SU-DHL-6 (cell line): ENCODE results near the gene RIBC2.

Source experiments
- H2AFZ ChIP-seq: fragments of 200-600 bp; sonication (generic); 2 replicates; pipeline ENCODE4 v1.6.1; 2014; ENCODE audit warnings: low read depth, mild to moderate bottlenecking, moderate library complexity, mixed read lengths, antibody characterized with exemption, low read length; ENCODE audit not compliant: severe bottlenecking
- H3F3A ChIP-seq: fragments of 200-600 bp; shearing (Covaris generic); 2 replicates; pipeline ENCODE4 v1.6.0; 2016; ENCODE audit warnings: antibody characterized with exemption, mild to moderate bottlenecking; ENCODE audit not compliant: insufficient read depth
- H3K27ac ChIP-seq: fragments of 200-600 bp; sonication (generic); 2 replicates; pipeline ENCODE4 v1.5.1; 2016; ENCODE audit warnings: low read depth, mild to moderate bottlenecking, low read length, moderate library complexity, mixed read lengths
- H3K27me3 ChIP-seq: fragments of 200-600 bp; sonication (generic), shearing (Covaris generic); 2 replicates; pipeline ENCODE4 v1.6.0; 2014; ENCODE audit warnings: mild to moderate bottlenecking, low read length
- H3K36me3 ChIP-seq: fragments of 200-600 bp; sonication (generic); 2 replicates; pipeline ENCODE4 v1.6.1; 2014; ENCODE audit warnings: mild to moderate bottlenecking, low read length, mixed read lengths
- H3K4me2 ChIP-seq: fragments of 300-600, 200-600 bp; shearing (Covaris generic), sonication (generic); 2 replicates; pipeline ENCODE4 v1.6.0; 2014; ENCODE audit warnings: low read length, low read depth, mild to moderate bottlenecking; ENCODE audit not compliant: poor library complexity, severe bottlenecking
- H3K4me3 ChIP-seq: fragments of 200-600 bp; sonication (generic); 2 replicates; pipeline ENCODE4 v1.5.1; 2014; ENCODE audit warnings: antibody characterized with exemption, low read length, mild to moderate bottlenecking, mixed read lengths; ENCODE audit not compliant: insufficient read depth, poor library complexity, severe bottlenecking
- H3K79me2 ChIP-seq: fragments of 200-600 bp; sonication (generic); 2 replicates; pipeline ENCODE4 v1.6.1; 2014; ENCODE audit warnings: mild to moderate bottlenecking, low read length, moderate library complexity; ENCODE audit not compliant: insufficient read depth
- H3K9ac ChIP-seq: fragments of 200-600 bp; sonication (generic); 2 replicates; pipeline ENCODE4 v1.7.0; 2014; ENCODE audit warnings: mild to moderate bottlenecking, low read length
- H3K9me2 ChIP-seq: fragments of 200-600 bp; sonication (generic); replicated peaks from 2 replicates; pipeline ENCODE4 v1.6.1; 2014; ENCODE audit warnings: low read length; ENCODE audit not compliant: insufficient read depth
- H3K9me3 ChIP-seq: fragments of 200-600 bp; sonication (generic); 2 replicates; pipeline ENCODE4 v1.6.1; 2014; ENCODE audit warnings: low read length, mixed read lengths; ENCODE audit not compliant: insufficient read depth
- H4K20me1 ChIP-seq: fragments of 200-600 bp; sonication (generic); 2 replicates; pipeline ENCODE4 v1.6.1; 2014; ENCODE audit warnings: low read depth, mild to moderate bottlenecking, antibody characterized with exemption, low read length, moderate library complexity, mixed read lengths
- EZH2phosphoT487 ChIP-seq: fragments of 200-600 bp; sonication (generic), shearing (Covaris generic); conservative IDR thresholded peaks from 2 replicates; pipeline ENCODE4 v1.6.1; 2018; ENCODE audit warnings: mild to moderate bottlenecking, antibody characterized with exemption, low read length, moderate library complexity, mixed read lengths
- TF ChIP-seq, protein P1 (sequence below): fragments of 200-600 bp; sonication (generic); IDR thresholded peaks from one replicate; pipeline ENCODE4 v1.5.1; 2017; ENCODE audit warnings: antibody characterized with exemption, mild to moderate bottlenecking, low read length, moderate library complexity; ENCODE audit not compliant: insufficient read depth, poor library complexity, severe bottlenecking

RIBC2 gene

GRCh38 chr22:45450101-45450785 lies 36.8 kb downstream of the RIBC2 start:
- no peaks in the 10 kb centered on the region for H3F3A ChIP-seq
- H3K36me3 ChIP-seq, result no peaks in the 10 kb centered on the region
- no peak overlapping the region for H3K9ac ChIP-seq
- no peak overlapping the region for H3K27ac ChIP-seq
- TF ChIP-seq EZH2phosphoT487, result no peak
- TF ChIP-seq, protein P1, sequence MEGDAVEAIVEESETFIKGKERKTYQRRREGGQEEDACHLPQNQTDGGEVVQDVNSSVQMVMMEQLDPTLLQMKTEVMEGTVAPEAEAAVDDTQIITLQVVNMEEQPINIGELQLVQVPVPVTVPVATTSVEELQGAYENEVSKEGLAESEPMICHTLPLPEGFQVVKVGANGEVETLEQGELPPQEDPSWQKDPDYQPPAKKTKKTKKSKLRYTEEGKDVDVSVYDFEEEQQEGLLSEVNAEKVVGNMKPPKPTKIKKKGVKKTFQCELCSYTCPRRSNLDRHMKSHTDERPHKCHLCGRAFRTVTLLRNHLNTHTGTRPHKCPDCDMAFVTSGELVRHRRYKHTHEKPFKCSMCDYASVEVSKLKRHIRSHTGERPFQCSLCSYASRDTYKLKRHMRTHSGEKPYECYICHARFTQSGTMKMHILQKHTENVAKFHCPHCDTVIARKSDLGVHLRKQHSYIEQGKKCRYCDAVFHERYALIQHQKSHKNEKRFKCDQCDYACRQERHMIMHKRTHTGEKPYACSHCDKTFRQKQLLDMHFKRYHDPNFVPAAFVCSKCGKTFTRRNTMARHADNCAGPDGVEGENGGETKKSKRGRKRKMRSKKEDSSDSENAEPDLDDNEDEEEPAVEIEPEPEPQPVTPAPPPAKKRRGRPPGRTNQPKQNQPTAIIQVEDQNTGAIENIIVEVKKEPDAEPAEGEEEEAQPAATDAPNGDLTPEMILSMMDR, result no peak
- H3K4me2 ChIP-seq, result no peak overlapping the region
- H2AFZ ChIP-seq, result no peak overlapping the region
- H3K9me2 ChIP-seq, result no peaks in the 10 kb centered on the region
- no peaks in the 10 kb centered on the region for H3K27me3 ChIP-seq
- H3K4me3 ChIP-seq, result no peak overlapping the region
- H4K20me1 ChIP-seq, result no peaks in the 10 kb centered on the region
- no peaks in the 10 kb centered on the region for H3K9me3 ChIP-seq
- no peaks in the 10 kb centered on the region for H3K79me2 ChIP-seq

DNA sequence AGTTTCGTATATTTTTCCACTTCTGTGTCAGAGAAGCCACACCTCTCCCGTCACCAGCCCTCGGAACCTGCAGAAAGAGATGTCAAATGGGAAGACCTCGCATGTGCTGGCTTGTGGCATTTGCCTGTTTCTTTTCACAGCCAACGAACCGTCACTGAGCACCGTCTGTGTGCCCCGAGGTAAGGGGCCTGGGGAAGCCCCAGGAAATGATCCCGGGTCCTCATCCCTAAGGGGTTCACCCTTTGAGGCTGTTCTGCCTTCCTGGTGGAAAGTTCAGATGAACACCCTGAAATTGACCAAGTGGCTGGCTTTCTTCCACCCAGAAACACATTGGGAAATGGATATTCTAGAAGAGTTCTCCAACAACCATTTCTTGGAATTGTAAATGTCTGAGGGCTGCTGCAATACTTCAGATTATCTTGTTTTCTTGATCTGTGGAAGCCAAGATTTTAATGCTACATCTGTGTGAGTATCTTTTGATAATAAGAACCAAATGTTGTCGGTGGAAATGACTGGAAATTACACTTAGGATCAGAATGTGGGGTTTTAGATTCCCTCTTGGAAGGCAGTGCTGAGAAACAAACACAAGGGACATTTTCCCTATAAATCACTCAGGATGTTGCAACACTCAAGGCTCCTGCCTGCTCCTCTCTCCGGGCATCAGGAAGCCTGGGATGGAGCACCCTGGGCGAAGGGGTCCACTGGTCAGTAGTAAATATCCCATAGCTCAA lies 37.6 kb downstream of the RIBC2 start:
- no peaks in the 10 kb centered on the region for H3K27me3 ChIP-seq
- no peak overlapping the region for H3K27ac ChIP-seq
- H4K20me1 ChIP-seq, result no peaks in the 10 kb centered on the region
- no peaks in the 10 kb centered on the region for H3F3A ChIP-seq
- no peak for TF ChIP-seq EZH2phosphoT487
- TF ChIP-seq, protein P1, result no peak
- no peak overlapping the region for H3K4me3 ChIP-seq
- no peaks in the 10 kb centered on the region for H3K9me3 ChIP-seq
- H3K79me2 ChIP-seq, result no peaks in the 10 kb centered on the region
- no peaks in the 10 kb centered on the region for H3K9me2 ChIP-seq
- no peaks in the 10 kb centered on the region for H3K36me3 ChIP-seq
- H2AFZ ChIP-seq, result no peak overlapping the region
- H3K9ac ChIP-seq, result no peak overlapping the region
- H3K4me2 ChIP-seq, result no peak overlapping the region

DNA sequence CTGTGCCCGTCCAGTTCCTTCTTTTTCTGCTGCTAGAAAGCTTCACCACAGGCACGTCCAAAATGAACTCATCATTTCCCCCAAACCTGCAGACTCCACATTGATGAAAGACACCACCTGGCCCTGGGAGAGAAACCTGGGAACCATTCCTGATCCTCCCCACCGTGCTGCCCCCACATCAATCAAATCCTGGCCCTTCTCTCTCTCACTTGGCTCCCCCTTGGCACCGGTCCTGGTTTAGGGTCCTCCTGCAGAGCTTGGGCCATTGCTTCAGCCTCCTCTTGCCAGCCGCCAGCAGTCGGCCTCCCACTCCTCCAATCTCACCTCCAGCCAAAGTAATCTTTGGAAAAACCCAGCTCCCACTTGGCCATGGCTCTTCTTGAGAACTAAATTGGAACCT lies 38.5 kb downstream of the RIBC2 start:
- Histone ChIP-seq H3K79me2 (no peaks in the 10 kb centered on the region), H3K4me3 (no peak overlapping the region), H3K9me2 (no peaks in the 10 kb centered on the region), H3K9ac (no peak overlapping the region), H3F3A (no peaks in the 10 kb centered on the region), H3K27ac (no peak overlapping the region), H3K36me3 (no peaks in the 10 kb centered on the region), H3K27me3 (no peaks in the 10 kb centered on the region), H3K4me2 (no peak overlapping the region), H4K20me1 (no peaks in the 10 kb centered on the region), H2AFZ (no peak overlapping the region), H3K9me3 (no peaks in the 10 kb centered on the region)
- no peak for TF ChIP-seq EZH2phosphoT487
- TF ChIP-seq, protein P1, result no peak
